ENCODE data around the gene SIGMAR1.

DNA sequence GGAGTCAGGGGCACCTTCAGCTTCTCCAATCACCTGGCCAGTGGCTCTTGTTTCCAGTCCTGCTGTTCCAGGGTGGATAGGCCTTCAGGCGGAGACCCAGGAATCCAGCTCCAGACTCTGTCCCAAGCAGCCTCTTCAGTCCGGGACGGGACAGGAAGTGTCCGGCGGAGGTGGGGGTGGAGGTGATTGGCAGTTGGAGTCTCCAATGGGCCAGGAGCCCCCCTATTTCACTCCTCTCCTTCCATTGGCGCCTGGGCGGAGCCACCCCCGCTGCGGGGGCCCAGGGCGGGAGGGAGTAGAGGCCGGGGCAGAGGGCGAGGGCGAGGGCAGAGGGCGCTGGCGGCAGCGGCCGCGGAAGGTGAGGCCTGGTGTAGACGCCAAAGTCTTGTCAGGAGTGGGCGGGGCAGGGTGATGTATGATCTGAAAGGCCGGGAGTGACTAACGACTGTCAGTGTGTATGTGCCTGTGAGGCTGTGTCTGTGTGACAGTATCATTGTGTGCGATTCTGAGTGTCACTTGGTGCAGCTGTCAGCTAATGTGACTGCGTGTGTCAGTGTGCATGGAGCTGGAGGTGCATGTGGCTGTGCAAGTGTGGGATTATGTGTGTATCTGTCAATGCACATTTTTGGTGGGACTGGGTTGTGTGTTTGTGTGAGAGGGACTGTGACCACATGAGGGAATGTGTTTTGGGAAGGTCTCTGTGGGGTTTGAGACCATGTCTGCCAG is 14.5 kb upstream of the SIGMAR1 start, which contains the start of gene IL11RA:
- TF ChIP-seq TCF12 (IDR thresholded peaks at IDR 0.05; ENCODE audit: low read depth) (no peak), TEAD4 (IDR thresholded peaks at IDR 0.05) (0 out of 2 replicates have a peak, but pooled peaks have one; percentile 17), FOXM1 (IDR thresholded peaks at IDR 0.05; ENCODE audit: borderline replicate concordance, low read depth) (no peak), EP300 (IDR thresholded peaks at IDR 0.05; ENCODE audit: borderline replicate concordance) (no peak), EGR1 (IDR thresholded peaks at IDR 0.05) (0 out of 2 replicates have a peak, but pooled peaks have one; percentile 56), YY1 (IDR thresholded peaks at IDR 0.05; ENCODE audit: low read depth) (no peak), TAF1 (IDR thresholded peaks at IDR 0.05; ENCODE audit: low read depth) (peak; percentile 71; the same call in 1 of the 2 replicates)
- TF ChIP-seq, protein P1, sequence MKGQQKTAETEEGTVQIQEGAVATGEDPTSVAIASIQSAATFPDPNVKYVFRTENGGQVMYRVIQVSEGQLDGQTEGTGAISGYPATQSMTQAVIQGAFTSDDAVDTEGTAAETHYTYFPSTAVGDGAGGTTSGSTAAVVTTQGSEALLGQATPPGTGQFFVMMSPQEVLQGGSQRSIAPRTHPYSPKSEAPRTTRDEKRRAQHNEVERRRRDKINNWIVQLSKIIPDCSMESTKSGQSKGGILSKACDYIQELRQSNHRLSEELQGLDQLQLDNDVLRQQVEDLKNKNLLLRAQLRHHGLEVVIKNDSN (IDR thresholded peaks at IDR 0.05) = no peak
- TF ChIP-seq, protein P2, sequence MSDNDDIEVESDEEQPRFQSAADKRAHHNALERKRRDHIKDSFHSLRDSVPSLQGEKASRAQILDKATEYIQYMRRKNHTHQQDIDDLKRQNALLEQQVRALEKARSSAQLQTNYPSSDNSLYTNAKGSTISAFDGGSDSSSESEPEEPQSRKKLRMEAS (IDR thresholded peaks at IDR 0.05) = peak; percentile 50; the same call in 1 of the 2 replicates
- TF ChIP-seq, protein P3, sequence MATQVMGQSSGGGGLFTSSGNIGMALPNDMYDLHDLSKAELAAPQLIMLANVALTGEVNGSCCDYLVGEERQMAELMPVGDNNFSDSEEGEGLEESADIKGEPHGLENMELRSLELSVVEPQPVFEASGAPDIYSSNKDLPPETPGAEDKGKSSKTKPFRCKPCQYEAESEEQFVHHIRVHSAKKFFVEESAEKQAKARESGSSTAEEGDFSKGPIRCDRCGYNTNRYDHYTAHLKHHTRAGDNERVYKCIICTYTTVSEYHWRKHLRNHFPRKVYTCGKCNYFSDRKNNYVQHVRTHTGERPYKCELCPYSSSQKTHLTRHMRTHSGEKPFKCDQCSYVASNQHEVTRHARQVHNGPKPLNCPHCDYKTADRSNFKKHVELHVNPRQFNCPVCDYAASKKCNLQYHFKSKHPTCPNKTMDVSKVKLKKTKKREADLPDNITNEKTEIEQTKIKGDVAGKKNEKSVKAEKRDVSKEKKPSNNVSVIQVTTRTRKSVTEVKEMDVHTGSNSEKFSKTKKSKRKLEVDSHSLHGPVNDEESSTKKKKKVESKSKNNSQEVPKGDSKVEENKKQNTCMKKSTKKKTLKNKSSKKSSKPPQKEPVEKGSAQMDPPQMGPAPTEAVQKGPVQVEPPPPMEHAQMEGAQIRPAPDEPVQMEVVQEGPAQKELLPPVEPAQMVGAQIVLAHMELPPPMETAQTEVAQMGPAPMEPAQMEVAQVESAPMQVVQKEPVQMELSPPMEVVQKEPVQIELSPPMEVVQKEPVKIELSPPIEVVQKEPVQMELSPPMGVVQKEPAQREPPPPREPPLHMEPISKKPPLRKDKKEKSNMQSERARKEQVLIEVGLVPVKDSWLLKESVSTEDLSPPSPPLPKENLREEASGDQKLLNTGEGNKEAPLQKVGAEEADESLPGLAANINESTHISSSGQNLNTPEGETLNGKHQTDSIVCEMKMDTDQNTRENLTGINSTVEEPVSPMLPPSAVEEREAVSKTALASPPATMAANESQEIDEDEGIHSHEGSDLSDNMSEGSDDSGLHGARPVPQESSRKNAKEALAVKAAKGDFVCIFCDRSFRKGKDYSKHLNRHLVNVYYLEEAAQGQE (IDR thresholded peaks at IDR 0.05; ENCODE audit: low read depth) = no peak
